NCI-H524 treated with DMSO at 0.1 percent for 48 hours (cell line): ENCODE measurements around the gene LSM4.

Experiments used
- DNase-seq: peaks from one replicate; lab custom pipeline; 2025; lab: John Stamatoyannopoulos, UW

The LSM4 gene

DNA sequence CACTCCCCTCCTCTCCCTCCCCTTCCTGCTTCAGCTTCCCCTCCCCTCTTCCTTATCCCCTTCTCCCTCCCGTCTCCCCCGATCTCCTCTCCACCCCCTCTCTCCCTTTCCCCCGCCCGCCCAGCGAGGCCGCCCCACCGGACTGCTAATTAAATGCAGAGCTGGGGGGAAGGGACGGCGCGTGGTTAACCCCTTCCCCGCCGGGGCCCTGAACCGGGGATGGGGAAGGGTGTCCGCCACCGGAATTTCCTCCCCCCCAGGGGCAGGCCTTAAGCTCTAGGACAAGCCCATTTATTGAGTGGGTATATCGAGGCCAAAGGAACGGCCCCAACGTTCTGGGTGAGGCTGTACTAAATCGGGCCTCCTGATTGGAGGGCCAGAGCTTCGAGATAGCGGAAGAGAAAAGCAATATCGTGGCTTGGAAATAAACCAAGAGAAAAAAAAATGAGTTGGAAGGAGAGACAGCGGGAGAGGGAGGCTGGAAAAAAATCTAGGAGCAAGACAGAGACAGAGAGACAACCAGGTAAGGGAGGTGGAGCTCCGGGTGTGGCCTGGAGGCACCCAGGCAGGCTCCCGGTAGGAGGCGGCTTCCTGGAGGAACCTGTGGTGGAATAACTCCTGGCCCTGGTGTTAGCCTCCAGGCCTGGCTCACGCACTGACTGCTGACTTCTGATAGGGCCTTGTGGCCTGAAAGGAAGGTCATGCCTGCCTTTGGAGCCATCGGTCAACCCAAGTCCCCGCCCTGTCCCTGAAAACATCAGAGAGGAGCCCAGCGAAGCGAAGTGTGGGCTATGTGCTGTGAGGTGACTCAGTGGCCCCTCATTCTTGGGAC, 29.9 kb downstream of the LSM4 start:
- no peak for DNase-seq

- no peak for DNase-seq
Measured at GRCh38 chr19:18292462-18292809, 30.4 kb downstream of the LSM4 start.

DNA sequence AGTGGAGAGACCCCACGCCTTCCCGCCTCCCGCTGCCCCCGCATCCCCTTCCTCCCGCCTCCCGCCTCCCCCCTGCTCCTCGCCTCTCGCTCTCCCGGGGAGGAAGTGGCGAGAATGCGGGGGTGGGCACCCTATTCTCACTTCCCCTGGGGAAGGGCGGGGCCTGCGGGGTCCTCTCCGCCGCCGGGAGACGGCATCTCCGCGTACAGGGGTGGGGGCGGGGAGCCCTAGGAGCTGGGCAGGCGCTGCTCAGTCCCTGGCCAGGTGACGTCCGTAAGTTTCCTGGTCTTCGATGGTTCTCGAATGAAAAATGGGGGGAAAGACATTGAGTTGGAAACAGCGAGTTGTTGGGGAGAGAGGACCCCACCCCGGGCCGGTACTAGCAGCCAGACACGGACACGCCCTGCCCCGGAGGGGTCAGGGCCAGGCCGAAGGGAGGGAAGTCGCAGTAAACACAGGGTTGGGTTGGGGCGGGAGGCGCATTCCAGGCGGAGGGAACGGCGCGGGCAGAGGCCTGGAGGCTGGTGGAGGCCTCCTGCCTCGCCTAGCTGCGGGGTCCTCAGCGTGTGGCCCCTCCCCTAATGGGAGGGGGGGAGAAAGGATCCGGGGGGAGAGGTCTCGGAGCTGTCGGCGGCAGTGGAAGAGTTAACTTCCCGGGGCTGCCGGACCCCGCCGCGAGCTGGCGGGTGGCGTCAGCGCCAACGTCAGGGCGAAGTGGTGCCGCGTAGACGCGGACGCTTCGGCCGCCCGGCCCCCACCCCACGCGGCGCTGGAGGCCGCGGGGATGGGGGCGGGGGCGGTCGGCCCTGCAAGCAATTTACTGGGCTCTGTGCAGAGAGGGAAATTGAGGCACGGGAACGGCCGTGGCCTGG, 31.1 kb downstream of the LSM4 start:
- no peak for DNase-seq

- no peak for DNase-seq
Measured at GRCh38 chr19:18291019-18291524, 31.8 kb downstream of the LSM4 start.

- no peak for DNase-seq
Measured at GRCh38 chr19:18290302-18291018, 32.4 kb downstream of the LSM4 start.

DNA sequence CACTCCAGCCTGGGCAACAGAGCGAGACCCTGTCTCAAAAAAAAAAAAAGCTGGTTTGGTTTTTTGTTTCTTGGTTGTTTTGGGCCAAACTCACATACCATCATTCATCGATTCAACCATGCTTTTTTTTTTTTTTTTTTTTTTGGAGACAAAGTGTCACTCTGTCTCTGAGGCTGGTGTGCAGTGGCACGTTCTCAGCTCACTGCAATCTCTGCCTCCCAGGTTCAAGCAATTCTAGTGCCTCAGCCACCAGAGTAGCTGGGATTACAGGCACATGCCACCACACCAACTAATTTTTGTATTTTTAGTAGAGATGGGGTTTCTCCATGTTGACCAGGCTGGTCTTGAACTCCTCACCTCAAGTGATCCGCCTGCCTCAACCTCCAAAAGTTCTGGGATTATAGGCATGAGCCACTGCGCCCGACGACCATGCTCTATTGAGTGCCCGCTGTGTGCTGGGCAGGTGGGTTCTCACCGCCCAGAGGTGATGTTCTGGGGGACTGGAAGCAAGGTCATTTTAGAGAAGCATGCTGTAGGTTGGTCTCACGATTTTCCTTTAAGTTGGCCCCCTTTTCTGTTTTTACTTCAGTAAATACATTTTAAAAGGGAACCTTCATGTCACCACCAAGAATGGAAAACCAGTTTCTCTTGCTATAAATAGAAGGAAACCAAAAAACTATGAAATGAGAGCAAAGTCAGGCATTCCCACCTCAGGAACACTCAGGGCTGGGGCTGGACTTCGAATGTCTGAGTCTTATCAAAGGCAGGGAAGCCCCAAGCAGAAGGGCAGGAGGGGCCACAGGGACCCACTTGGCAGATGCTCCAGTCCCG, 33.2 kb downstream of the LSM4 start:
- DNase-seq: no peak

- no peak for DNase-seq
Measured at GRCh38 chr19:18287836-18288772, 34.8 kb downstream of the LSM4 start.

- no peak for DNase-seq
Measured at GRCh38 chr19:18286973-18287635, 35.8 kb downstream of the LSM4 start.

GRCh38 chr19:18284712-18285360, 38.0 kb downstream of the LSM4 start:
- no peak for DNase-seq

DNA sequence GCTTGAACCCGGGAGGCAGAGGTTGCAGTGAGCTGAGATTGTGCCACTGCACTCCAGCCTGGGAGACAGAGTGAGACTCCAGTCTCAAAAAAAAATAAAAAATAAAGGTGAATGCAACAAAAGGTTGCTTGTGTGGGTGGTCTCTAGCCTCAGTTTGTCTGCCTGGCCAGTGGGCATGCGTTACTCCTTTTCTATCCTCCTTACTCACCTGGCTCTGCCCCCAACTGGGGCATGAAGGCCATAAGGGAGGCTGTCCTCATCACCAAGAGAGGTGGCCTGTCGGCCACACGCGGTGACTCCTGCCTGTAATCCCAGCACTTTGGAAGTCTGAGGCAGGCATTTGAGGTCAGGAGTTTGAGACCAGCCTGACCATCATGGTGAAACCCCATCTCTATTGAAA, 39.5 kb downstream of the LSM4 start:
- DNase-seq: no peak

- no peak for DNase-seq
Measured at GRCh38 chr19:18282788-18283141, 40.1 kb downstream of the LSM4 start.

DNA sequence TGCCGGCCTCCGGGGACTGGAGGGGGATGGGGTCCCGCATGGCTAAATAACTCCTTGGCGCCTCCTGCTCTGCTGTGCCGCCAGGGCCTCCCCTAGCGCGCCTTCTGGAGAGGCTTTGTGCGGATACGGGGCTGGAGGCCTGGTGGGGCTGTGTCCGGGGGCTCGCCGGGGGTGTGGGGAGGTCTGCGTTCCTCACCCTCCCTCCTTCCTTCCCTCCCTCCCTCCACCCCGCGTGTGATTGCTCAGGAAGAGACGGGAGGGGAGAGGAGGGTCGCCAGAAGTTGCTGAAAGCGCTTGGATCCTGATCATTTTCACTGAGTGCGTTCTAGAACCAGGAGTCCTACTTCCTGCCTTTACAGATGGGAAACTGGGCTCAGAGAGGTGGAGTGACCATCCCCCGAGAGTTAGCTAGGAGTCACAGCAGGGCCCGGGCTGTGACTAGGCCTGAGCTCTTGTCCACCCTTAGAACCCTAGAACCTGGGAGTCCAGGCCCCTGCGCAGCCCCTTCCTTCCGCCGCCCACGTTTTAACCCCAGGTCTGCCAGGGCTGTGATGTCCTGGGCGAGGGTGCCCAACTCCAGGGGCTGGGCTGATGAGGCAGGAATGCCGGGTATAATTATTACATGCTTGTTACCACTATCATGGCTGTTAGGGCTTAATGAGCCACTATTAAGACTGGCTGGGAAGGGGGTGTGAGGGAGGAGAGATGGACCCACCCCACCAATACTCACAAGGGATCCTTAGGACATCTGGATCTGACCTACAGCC, 40.7 kb downstream of the LSM4 start:
- DNase-seq: peak; percentile 42

GRCh38 chr19:18281082-18282020, 41.5 kb downstream of the LSM4 start, which contains the start of gene JUND:
TSS of gene JUND (minus strand) at chr19:18281622. CDS start at chr19:18281484, 138 bp downstream.
- peak; percentile 42 for DNase-seq

DNA sequence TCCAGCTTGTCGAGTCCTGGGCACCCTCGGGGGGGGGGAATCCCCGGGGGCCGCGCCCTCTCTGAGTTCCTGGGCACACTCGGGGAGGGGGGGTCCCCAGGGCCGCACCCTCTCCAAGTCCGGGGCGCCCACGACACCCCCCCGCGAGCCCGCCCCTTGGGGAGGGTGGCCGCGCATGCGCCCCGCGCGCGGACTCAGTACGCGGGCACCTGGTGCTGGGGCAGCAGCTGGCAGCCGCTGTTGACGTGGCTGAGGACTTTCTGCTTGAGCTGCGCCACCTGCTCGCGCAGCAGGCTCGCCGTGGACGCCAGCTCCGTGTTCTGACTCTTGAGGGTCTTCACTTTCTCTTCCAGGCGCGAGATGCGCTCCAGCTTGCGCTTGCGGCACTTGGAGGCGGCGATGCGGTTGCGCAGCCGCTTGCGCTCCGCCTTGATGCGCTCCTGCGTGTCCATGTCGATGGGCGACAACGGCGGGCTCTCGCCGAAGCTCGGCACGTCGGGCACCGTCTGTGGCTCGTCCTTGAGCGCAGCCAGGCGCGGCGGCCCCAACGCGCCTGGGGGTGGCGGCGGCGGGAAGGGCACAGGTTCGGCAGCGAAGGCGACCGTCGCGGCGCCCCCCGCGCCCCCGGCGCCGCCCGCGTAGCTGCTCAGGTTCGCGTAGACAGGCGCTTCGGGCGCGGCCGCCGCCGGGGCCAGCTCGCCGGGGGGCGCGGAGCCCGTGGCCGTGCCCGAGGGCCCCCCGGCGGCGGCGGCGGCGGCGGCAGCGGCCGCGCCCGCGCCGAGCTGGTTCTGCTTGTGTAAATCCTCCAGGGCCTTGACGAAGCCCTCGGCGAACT, 42.4 kb downstream of the LSM4 start:
- peak; percentile 86 for DNase-seq

GRCh38 chr19:18279516-18280246, 43.2 kb downstream of the LSM4 start:
- DNase-seq: peak; percentile 78

- no peak for DNase-seq
Measured at GRCh38 chr19:18279266-18279515, 43.7 kb downstream of the LSM4 start.
